Measurements from ENCODE around the gene SH3D21.

DNA sequence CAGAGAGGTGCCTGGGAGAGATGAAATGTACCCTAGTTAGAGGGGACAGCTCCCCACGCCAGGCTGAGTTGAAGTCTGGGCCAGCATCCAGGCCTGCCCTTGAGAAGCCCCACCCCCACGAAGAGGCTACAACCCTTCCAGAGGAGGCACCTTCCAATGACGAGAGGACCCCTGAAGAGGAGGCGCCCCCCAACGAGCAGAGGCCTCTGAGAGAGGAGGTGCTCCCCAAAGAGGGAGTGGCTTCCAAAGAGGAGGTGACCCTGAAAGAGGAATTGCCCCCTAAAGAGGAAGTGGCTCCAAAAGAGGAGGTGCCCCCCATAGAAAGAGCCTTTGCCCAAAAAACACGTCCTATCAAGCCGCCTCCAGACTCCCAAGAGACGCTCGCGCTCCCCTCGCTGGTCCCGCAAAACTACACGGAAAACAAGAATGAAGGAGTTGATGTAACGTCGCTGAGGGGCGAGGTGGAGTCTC is 14.2 kb downstream of the SH3D21 start:
- TF ChIP-seq CTCF (IDR thresholded peaks at IDR 0.05) (no peak), POLR2A (IDR thresholded peaks at IDR 0.05) (no peak)
